Neural cell (in vitro differentiated cells): ENCODE measurements around the gene BRIX1. TPM values are rescaled to one million over a fixed set of nuclear protein-coding genes. Genes with fewer than 3 reads are reported as not detected.

Source experiments
- H2AFZ ChIP-seq: fragments of 200-600, 300-800 bp; sonication (generic), shearing (Covaris generic); 2 replicates; pipeline ENCODE4 v1.6.0; 2014; ENCODE audit warnings: low read depth, mild to moderate bottlenecking, antibody characterized with exemption, low read length, moderate library complexity
- H3F3A ChIP-seq: fragments of 200-600 bp; shearing (Covaris generic); 2 replicates; pipeline ENCODE4 v1.6.1; 2016; ENCODE audit warnings: mild to moderate bottlenecking, moderate library complexity, mixed read lengths, antibody characterized with exemption, low read length; ENCODE audit not compliant: insufficient read depth, poor library complexity, severe bottlenecking
- H3K27ac ChIP-seq: fragments of 200-600, 300-800 bp; sonication (generic), shearing (Covaris generic); 2 replicates; pipeline ENCODE4 v1.5.1; 2014; ENCODE audit warnings: mild to moderate bottlenecking, low read length, moderate library complexity
- H3K27me3 ChIP-seq: fragments of 300-800, 200-600 bp; sonication (generic), shearing (Covaris generic); 2 replicates; pipeline ENCODE4 v1.6.0; 2014; ENCODE audit warnings: mild to moderate bottlenecking, low read depth, low read length, moderate library complexity; ENCODE audit not compliant: insufficient read depth
- H3K36me3 ChIP-seq: fragments of 300-800, 200-600 bp; sonication (generic), shearing (Covaris generic); 2 replicates; pipeline ENCODE4 v1.5.1; 2014; ENCODE audit warnings: mild to moderate bottlenecking, antibody characterized with exemption, low read length, moderate library complexity; ENCODE audit not compliant: insufficient read depth
- H3K4me2 ChIP-seq: fragments of 300-800, 200-600 bp; sonication (generic), shearing (Covaris generic); 2 replicates; pipeline ENCODE4 v1.6.0; 2014; ENCODE audit warnings: mild to moderate bottlenecking, low read length
- H3K4me3 ChIP-seq: fragments of 300-800, 200-600 bp; sonication (generic), shearing (Covaris generic); 2 replicates; pipeline ENCODE4 v1.5.1; 2014; ENCODE audit warnings: mild to moderate bottlenecking, low read length, moderate library complexity
- H3K79me2 ChIP-seq: fragments of 200-600 bp; shearing (Covaris generic); replicated peaks from 2 replicates; pipeline ENCODE4 v1.6.0; 2014; ENCODE audit warnings: mild to moderate bottlenecking, low read length, moderate library complexity; ENCODE audit not compliant: insufficient read depth
- H3K9ac ChIP-seq: fragments of 300-800, 200-600 bp; sonication (generic), shearing (Covaris generic); 2 replicates; pipeline ENCODE4 v1.6.1; 2016; ENCODE audit warnings: mild to moderate bottlenecking, low read length, mixed read lengths
- H3K9me2 ChIP-seq: fragments of 200-600 bp; shearing (Covaris generic); 2 replicates; pipeline ENCODE4 v1.6.1; 2016; ENCODE audit warnings: mild to moderate bottlenecking, low read length, mixed read lengths; ENCODE audit not compliant: insufficient read depth
- H3K9me3 ChIP-seq: fragments of 200-600, 300-800 bp; sonication (generic), shearing (Covaris generic); 2 replicates; pipeline ENCODE4 v1.6.1; 2016; ENCODE audit warnings: mild to moderate bottlenecking, mixed run types, low read length, moderate library complexity, mixed read lengths
- H4K20me1 ChIP-seq: fragments of 200-600 bp; shearing (Covaris generic); 2 replicates; pipeline ENCODE4 v1.6.1; 2016; ENCODE audit warnings: mild to moderate bottlenecking, mixed run types; ENCODE audit not compliant: insufficient read depth
- CTCF ChIP-seq: fragments of 450-650 bp; IDR thresholded peaks from 2 replicates; pipeline ENCODE4 v1.5.1; 2014; ENCODE audit warnings: antibody characterized with exemption, mild to moderate bottlenecking, moderate library complexity; ENCODE audit not compliant: poor library complexity, severe bottlenecking
- EP300 ChIP-seq: fragments of 450-650 bp; conservative IDR thresholded peaks from 2 replicates; pipeline ENCODE4 v1.6.1; 2014; ENCODE audit warnings: antibody characterized with exemption, mild to moderate bottlenecking, moderate library complexity; ENCODE audit not compliant: poor library complexity, severe bottlenecking
- EZH2 ChIP-seq: fragments of 200-600, 300-800 bp; shearing (Covaris generic), sonication (generic); IDR thresholded peaks from 2 replicates; pipeline ENCODE4 v1.6.1; 2014; ENCODE audit warnings: antibody characterized with exemption, low read length, borderline replicate concordance, mild to moderate bottlenecking; ENCODE audit not compliant: insufficient read depth, poor library complexity, severe bottlenecking
- MXI1 ChIP-seq: fragments of 450-650 bp; conservative IDR thresholded peaks from 2 replicates; pipeline ENCODE4 v1.6.1; 2014; ENCODE audit warnings: antibody characterized with exemption, mild to moderate bottlenecking; ENCODE audit not compliant: poor library complexity, severe bottlenecking
- POLR2AphosphoS5 ChIP-seq: IDR thresholded peaks from 2 replicates; pipeline ENCODE4 v1.6.1; 2012
- RAD21 ChIP-seq: fragments of 450-650 bp; conservative IDR thresholded peaks from 2 replicates; pipeline ENCODE4 v1.6.1; 2014; ENCODE audit warnings: antibody characterized with exemption, mild to moderate bottlenecking, moderate library complexity
- REST ChIP-seq: IDR thresholded peaks from 2 replicates; pipeline ENCODE4 v1.6.1; 2012; ENCODE audit warnings: borderline replicate concordance
- SMC3 ChIP-seq: fragments of 450-650 bp; conservative IDR thresholded peaks from 2 replicates; pipeline ENCODE4 v1.6.1; 2014; ENCODE audit warnings: antibody characterized with exemption, mild to moderate bottlenecking, moderate library complexity; ENCODE audit not compliant: poor library complexity
- TAF1 ChIP-seq: IDR thresholded peaks from 2 replicates; pipeline ENCODE4 v1.6.1; 2012; ENCODE audit warnings: low read depth
- polyA plus RNA-seq: library from polyadenylated mRNA; depleted of rRNA; stranded (reverse); fragments of >200 nt; gene quantifications from 2 replicates; pipeline ENCODE4 v1.2.3, GENCODE V29; 2014

Gene BRIX1
- polyA plus RNA-seq, 1 donor from 2014 or later, result 24.9 TPM

- no peaks in the 10 kb centered on the region for H3K9me3 ChIP-seq
- no peak overlapping the region for H3K4me3 ChIP-seq
- H4K20me1 ChIP-seq, result no peaks in the 10 kb centered on the region
- H3K27me3 ChIP-seq, result no peaks in the 10 kb centered on the region
- no peaks in the 10 kb centered on the region for H3K36me3 ChIP-seq
- H3K4me2 ChIP-seq, result no peak overlapping the region
- no peak for TF ChIP-seq EP300
- TF ChIP-seq MXI1, result no peak
- peak; percentile 59 for TF ChIP-seq SMC3
- peak; percentile 53 for TF ChIP-seq CTCF
- no peak for TF ChIP-seq REST
- peak; percentile 54 for TF ChIP-seq RAD21
- TF ChIP-seq TAF1, result no peak
- TF ChIP-seq EZH2, result no peak
- TF ChIP-seq POLR2AphosphoS5, result no peak
- H3K79me2 ChIP-seq, result no peaks in the 10 kb centered on the region
- H3K27ac ChIP-seq, result no peak overlapping the region
- no peak overlapping the region for H2AFZ ChIP-seq
- H3F3A ChIP-seq, result no peaks in the 10 kb centered on the region
- no peaks in the 10 kb centered on the region for H3K9me2 ChIP-seq
- H3K9ac ChIP-seq, result no peak overlapping the region
Observed at GRCh38 chr5:34905564-34905963, 9.9 kb upstream of the BRIX1 start.

- H3K4me3 ChIP-seq, result peak overlapping the region; percentile 96
- no peak overlapping the region for H3K4me2 ChIP-seq
- H3K9ac ChIP-seq, result no peak overlapping the region
- no peaks in the 10 kb centered on the region for H3K9me3 ChIP-seq
- H3K27me3 ChIP-seq, result no peaks in the 10 kb centered on the region
- H2AFZ ChIP-seq, result no peak overlapping the region
- no peaks in the 10 kb centered on the region for H3K9me2 ChIP-seq
- H3F3A ChIP-seq, result no peaks in the 10 kb centered on the region
- peaks cover 42% of the 10 kb centered on the region for H3K79me2 ChIP-seq
- H3K36me3 ChIP-seq, result peaks cover 5% of the 10 kb centered on the region
- no peak overlapping the region for H3K27ac ChIP-seq
- TF ChIP-seq REST (no peak), TAF1 (no peak), CTCF (no peak), SMC3 (no peak), EZH2 (no peak), POLR2AphosphoS5 (no peak), EP300 (no peak), MXI1 (no peak), RAD21 (no peak)
- no peaks in the 10 kb centered on the region for H4K20me1 ChIP-seq
Observed at GRCh38 chr5:34913072-34913471, 2.4 kb upstream of the BRIX1 start.
